GM10248 (cell line): Measurements from ENCODE around the gene ITPR1.
"Not testable (repeated sequence)": the region's sequence is repeated elsewhere in the genome, so short reads cannot be mapped to it uniquely, and the experiment has no call there.

Experiments used
- CTCF ChIA-PET: fragments of 300-600 bp; sonication (Branson Sonifier 250); formaldehyde crosslinking; extraction: SDS; loops from one replicate; lab custom pipeline; 2021; ENCODE audit warnings: antibody characterized with exemption; lab: Yijun Ruan, JAX
- POLR2A ChIA-PET: fragments of 350-650 bp; sonication (Branson Sonifier 250); formaldehyde crosslinking; extraction: SDS; loops from one replicate; lab custom pipeline; 2020; ENCODE audit warnings: antibody characterized with exemption; lab: Yijun Ruan, JAX
- DNase-seq: peaks from one replicate; pipeline ENCODE4 v3.0.0; 2012; ENCODE audit errors: extremely low spot score
- CTCF ChIP-seq: IDR thresholded peaks from 2 replicates; pipeline ENCODE4 v1.5.1; 2012; ENCODE audit warnings: mild to moderate bottlenecking, low read depth; ENCODE audit errors: extremely low read depth, missing control alignments, control extremely low read depth

ITPR1 gene

GRCh38 chr3:4591669-4592068 is 98.5 kb downstream of the ITPR1 start:
- TF ChIP-seq CTCF, result no peak
- ChIA-PET POLR2A (no interaction called here), CTCF (interaction anchor here (1.0 to 1.9 kb wide), 3 partner anchors 11 to 170 kb away, joined by 3 to 5 read pairs (median 3); no protein-coding TSS in a partner anchor)
- no peak for DNase-seq

GRCh38 chr3:4593014-4593413 is 99.9 kb downstream of the ITPR1 start:
- POLR2A ChIA-PET, result no interaction called here
- no peak for DNase-seq
- TF ChIP-seq CTCF, result no peak
- CTCF ChIA-PET, result interaction anchor here (1.2 to 1.7 kb wide), 3 partner anchors 21 to 242 kb away, joined by 3 to 4 read pairs (median 4); no protein-coding TSS in a partner anchor

- ChIA-PET CTCF (interaction anchor here (1.1 kb wide), 1 partner anchor 33 kb away, joined by 3 read pairs; no protein-coding TSS in a partner anchor), POLR2A (no interaction called here)
- no peak for DNase-seq
- TF ChIP-seq CTCF, result no peak
Measured at GRCh38 chr3:4595710-4596113, 102.6 kb downstream of the ITPR1 start.

- ChIA-PET POLR2A (interaction anchor here (0.9 kb wide), 1 partner anchor 104 kb away, joined by 3 read pairs; the partner anchor contains the start of gene ITPR1), CTCF (interaction anchor here (1.0 to 1.2 kb wide), 3 partner anchors 12 to 37 kb away, joined by 3 read pairs; no protein-coding TSS in a partner anchor)
- TF ChIP-seq CTCF, result no peak
- no peak for DNase-seq
Measured at GRCh38 chr3:4596612-4597011, 103.5 kb downstream of the ITPR1 start.

GRCh38 chr3:4597208-4597985 is 104.2 kb downstream of the ITPR1 start:
- no peak for DNase-seq
- TF ChIP-seq CTCF, result no peak
- ChIA-PET CTCF (interaction anchor here (1.0 to 1.2 kb wide), 2 partner anchors 13 to 36 kb away, joined by 3 read pairs; no protein-coding TSS in a partner anchor), POLR2A (interaction anchor here (0.6 to 0.9 kb wide), 2 partner anchors 10 to 104 kb away, joined by 3 to 11 read pairs; partner anchors contain the start of gene ITPR1)

DNA sequence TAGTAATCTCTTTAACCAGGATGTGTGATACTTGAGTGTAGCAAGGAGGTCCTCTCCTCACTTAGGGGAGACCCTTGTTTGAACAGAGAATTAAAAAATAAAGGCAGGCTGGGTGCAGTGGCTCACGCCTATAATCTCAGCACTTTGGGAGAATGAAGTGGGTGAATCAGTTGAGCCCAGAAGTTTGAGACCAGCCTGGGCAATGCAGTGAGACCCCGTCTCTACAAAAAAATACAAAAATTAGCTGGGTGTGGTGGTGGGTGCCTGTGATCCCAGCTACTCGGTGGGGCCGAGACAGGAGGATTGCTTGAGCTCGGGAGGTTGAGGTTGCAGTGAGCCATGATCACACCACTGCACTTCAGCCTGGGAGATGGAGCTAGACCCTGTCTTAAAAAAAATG is 105.1 kb downstream of the ITPR1 start:
- POLR2A ChIA-PET, result interaction anchor here (0.6 kb wide), 1 partner anchor 11 kb away, joined by 11 read pairs; no protein-coding TSS in a partner anchor
- not testable (repeated sequence) for DNase-seq
- CTCF ChIA-PET, result interaction anchor here (1.1 to 1.2 kb wide), 2 partner anchors 10 to 36 kb away, joined by 4 to 6 read pairs; no protein-coding TSS in a partner anchor

DNA sequence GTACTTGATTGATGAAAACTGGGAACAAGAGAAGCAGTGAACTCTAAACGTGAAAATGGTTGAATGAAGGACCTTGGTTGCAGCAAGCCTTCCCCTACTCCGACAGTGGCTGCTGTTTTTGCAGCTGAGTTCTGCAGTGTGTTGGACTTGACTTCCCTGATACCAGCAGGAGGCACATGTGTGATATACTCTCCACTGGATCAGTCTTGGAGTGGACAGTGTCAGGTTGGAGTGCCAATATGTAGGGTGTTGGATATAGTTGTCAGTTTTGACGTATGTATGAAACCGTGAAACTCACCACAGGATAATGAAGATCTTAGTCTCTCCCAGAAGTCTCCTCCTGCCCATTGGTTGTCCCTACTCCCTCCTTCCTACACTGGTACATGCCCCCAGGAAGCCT is 106.5 kb downstream of the ITPR1 start:
- POLR2A ChIA-PET, result no interaction called here
- no peak for DNase-seq
- TF ChIP-seq CTCF, result no peak
- CTCF ChIA-PET, result no interaction called here
